ENCODE data around the gene RHEB. TPM values are rescaled to one million over a fixed set of nuclear protein-coding genes. Genes with fewer than 3 reads are reported as not detected.

The RHEB gene
- polyA plus RNA-seq, 1 donor from 2014 or later: 289 TPM

- Histone ChIP-seq H3F3A (ENCODE audit: insufficient read depth, low read length, poor library complexity, severe bottlenecking) (no peaks in the 10 kb centered on the region), H3K79me2 (replicated peaks; ENCODE audit: insufficient read depth, low read length) (peaks cover 97% of the 10 kb centered on the region), H4K20me1 (ENCODE audit: insufficient read depth) (peaks cover 2% of the 10 kb centered on the region), H3K27me3 (ENCODE audit: insufficient read depth, low read depth, low read length) (no peaks in the 10 kb centered on the region), H3K9ac (ENCODE audit: low read length) (no peak overlapping the region), H3K4me2 (ENCODE audit: low read length) (no peak overlapping the region), H3K36me3 (ENCODE audit: insufficient read depth, low read length) (no peaks in the 10 kb centered on the region), H3K4me3 (ENCODE audit: low read length) (no peak overlapping the region), H3K9me2 (ENCODE audit: insufficient read depth, low read length) (no peaks in the 10 kb centered on the region), H3K9me3 (ENCODE audit: low read length) (no peaks in the 10 kb centered on the region), H3K27ac (ENCODE audit: low read length) (no peak overlapping the region), H2AFZ (ENCODE audit: low read depth, low read length) (no peak overlapping the region)
- no peak for TF ChIP-seq MXI1 (conservative IDR thresholded peaks at IDR 0.05; ENCODE audit: poor library complexity, severe bottlenecking)
- TF ChIP-seq SMC3 (conservative IDR thresholded peaks at IDR 0.05; ENCODE audit: poor library complexity): no peak
- TF ChIP-seq TAF1 (IDR thresholded peaks at IDR 0.05; ENCODE audit: low read depth): no peak
- TF ChIP-seq EZH2 (IDR thresholded peaks at IDR 0.05; ENCODE audit: borderline replicate concordance, insufficient read depth, low read length, poor library complexity, severe bottlenecking): no peak
- TF ChIP-seq REST (IDR thresholded peaks at IDR 0.05; ENCODE audit: borderline replicate concordance): no peak
- no peak for TF ChIP-seq EP300 (conservative IDR thresholded peaks at IDR 0.05; ENCODE audit: poor library complexity, severe bottlenecking)
- no peak for TF ChIP-seq RAD21 (conservative IDR thresholded peaks at IDR 0.05)
- TF ChIP-seq CTCF (IDR thresholded peaks at IDR 0.05; ENCODE audit: poor library complexity, severe bottlenecking): no peak
Observed at GRCh38 chr7:151511270-151511669, 8.4 kb downstream of the RHEB start.

- Histone ChIP-seq H3K4me2 (ENCODE audit: low read length) (no peak overlapping the region), H3K36me3 (ENCODE audit: insufficient read depth, low read length) (no peaks in the 10 kb centered on the region), H3K9ac (ENCODE audit: low read length) (no peak overlapping the region), H3K27ac (ENCODE audit: low read length) (no peak overlapping the region), H3K9me3 (ENCODE audit: low read length) (no peaks in the 10 kb centered on the region), H3K9me2 (ENCODE audit: insufficient read depth, low read length) (no peaks in the 10 kb centered on the region), H3K79me2 (replicated peaks; ENCODE audit: insufficient read depth, low read length) (peaks cover 97% of the 10 kb centered on the region), H2AFZ (ENCODE audit: low read depth, low read length) (no peak overlapping the region), H4K20me1 (ENCODE audit: insufficient read depth) (peaks cover 2% of the 10 kb centered on the region), H3K27me3 (ENCODE audit: insufficient read depth, low read depth, low read length) (no peaks in the 10 kb centered on the region), H3K4me3 (ENCODE audit: low read length) (no peak overlapping the region), H3F3A (ENCODE audit: insufficient read depth, low read length, poor library complexity, severe bottlenecking) (no peaks in the 10 kb centered on the region)
- TF ChIP-seq EZH2 (IDR thresholded peaks at IDR 0.05; ENCODE audit: borderline replicate concordance, insufficient read depth, low read length, poor library complexity, severe bottlenecking): no peak
- no peak for TF ChIP-seq EP300 (conservative IDR thresholded peaks at IDR 0.05; ENCODE audit: poor library complexity, severe bottlenecking)
- no peak for TF ChIP-seq SMC3 (conservative IDR thresholded peaks at IDR 0.05; ENCODE audit: poor library complexity)
- TF ChIP-seq MXI1 (conservative IDR thresholded peaks at IDR 0.05; ENCODE audit: poor library complexity, severe bottlenecking): no peak
- TF ChIP-seq POLR2AphosphoS5 (IDR thresholded peaks at IDR 0.05): no peak
- no peak for TF ChIP-seq REST (IDR thresholded peaks at IDR 0.05; ENCODE audit: borderline replicate concordance)
- TF ChIP-seq RAD21 (conservative IDR thresholded peaks at IDR 0.05): no peak
- no peak for TF ChIP-seq TAF1 (IDR thresholded peaks at IDR 0.05; ENCODE audit: low read depth)
- TF ChIP-seq CTCF (IDR thresholded peaks at IDR 0.05; ENCODE audit: poor library complexity, severe bottlenecking): no peak
Observed at GRCh38 chr7:151509670-151510333, 9.9 kb downstream of the RHEB start.

All from neural cell (in vitro differentiated cells).